Upper lobe of right lung (tissue), 1 donor: ENCODE measurements around the gene FAM20B. TPM values are rescaled to one million over a fixed set of nuclear protein-coding genes. Genes with fewer than 3 reads are reported as not detected.

Source experiments
- ATAC-seq: fragments of 200-7000 bp; cut with Tn5 transposase; one replicate; pipeline ENCODE4 v1.9.1; 2020; ENCODE audit warnings: mild to moderate bottlenecking, moderate library complexity
- DNase-seq: peaks from one replicate; pipeline ENCODE4 v3.0.0-alpha.2; 2020
- H3K27ac ChIP-seq: fragments of 200-600 bp; one replicate; pipeline ENCODE4 v1.8.0; 2022
- H3K27me3 ChIP-seq: fragments of 200-600 bp; one replicate; pipeline ENCODE4 v1.8.0; 2022; ENCODE audit warnings: mild to moderate bottlenecking
- H3K36me3 ChIP-seq: fragments of 200-600 bp; one replicate; pipeline ENCODE4 v1.8.0; 2022
- H3K4me1 ChIP-seq: fragments of 200-600 bp; one replicate; pipeline ENCODE4 v1.8.0; 2022
- H3K4me3 ChIP-seq: fragments of 200-600 bp; one replicate; pipeline ENCODE4 v1.8.0; 2022; ENCODE audit warnings: mild to moderate bottlenecking
- H3K9me3 ChIP-seq: fragments of 200-600 bp; one replicate; pipeline ENCODE4 v1.8.0; 2022
- intact Hi-C: fragments of 100-400 bp; cut with DNase I; formaldehyde crosslinking; loops from one replicate; pipeline ENCODE4 v1.11.0; 2022
- total RNA-seq: library from RNA; stranded (reverse); fragmentation: NEBNext Ultra II Directional; extraction: Animal tissue kit (Norgen Biotek cat#: 25700); gene quantifications from one replicate; pipeline ENCODE4 v1.2.1, GENCODE V29; 2021
- TF ChIP-seq, protein P1 (sequence below): fragments of 200-600 bp; IDR thresholded peaks from one replicate; pipeline ENCODE4 v1.8.0; 2022; ENCODE audit warnings: antibody characterized with exemption
- donor health status: DM: no; HTN: yes; CAD: no; lungs with severe emphysema.

The FAM20B gene
- total RNA-seq, 1 donor from 2014 or later: 44.0 TPM

GRCh38 chr1:179092896-179093461 lies 67.3 kb downstream of the FAM20B start:
- Histone ChIP-seq H3K4me3 (no peak overlapping the region), H3K4me1 (peaks cover 19% of the 10 kb centered on the region), H3K36me3 (peaks cover 73% of the 10 kb centered on the region), H3K27me3 (no peaks in the 10 kb centered on the region), H3K9me3 (no peaks in the 10 kb centered on the region), H3K27ac (no peak overlapping the region)
- TF ChIP-seq, protein P1, sequence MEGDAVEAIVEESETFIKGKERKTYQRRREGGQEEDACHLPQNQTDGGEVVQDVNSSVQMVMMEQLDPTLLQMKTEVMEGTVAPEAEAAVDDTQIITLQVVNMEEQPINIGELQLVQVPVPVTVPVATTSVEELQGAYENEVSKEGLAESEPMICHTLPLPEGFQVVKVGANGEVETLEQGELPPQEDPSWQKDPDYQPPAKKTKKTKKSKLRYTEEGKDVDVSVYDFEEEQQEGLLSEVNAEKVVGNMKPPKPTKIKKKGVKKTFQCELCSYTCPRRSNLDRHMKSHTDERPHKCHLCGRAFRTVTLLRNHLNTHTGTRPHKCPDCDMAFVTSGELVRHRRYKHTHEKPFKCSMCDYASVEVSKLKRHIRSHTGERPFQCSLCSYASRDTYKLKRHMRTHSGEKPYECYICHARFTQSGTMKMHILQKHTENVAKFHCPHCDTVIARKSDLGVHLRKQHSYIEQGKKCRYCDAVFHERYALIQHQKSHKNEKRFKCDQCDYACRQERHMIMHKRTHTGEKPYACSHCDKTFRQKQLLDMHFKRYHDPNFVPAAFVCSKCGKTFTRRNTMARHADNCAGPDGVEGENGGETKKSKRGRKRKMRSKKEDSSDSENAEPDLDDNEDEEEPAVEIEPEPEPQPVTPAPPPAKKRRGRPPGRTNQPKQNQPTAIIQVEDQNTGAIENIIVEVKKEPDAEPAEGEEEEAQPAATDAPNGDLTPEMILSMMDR: no peak
- no peak for DNase-seq
- ATAC-seq: no peak
- intact Hi-C loops: no loop called here

- Histone ChIP-seq H3K9me3 (no peaks in the 10 kb centered on the region), H3K27ac (no peak overlapping the region), H3K36me3 (peaks cover 65% of the 10 kb centered on the region), H3K4me1 (peaks cover 19% of the 10 kb centered on the region), H3K27me3 (no peaks in the 10 kb centered on the region), H3K4me3 (no peak overlapping the region)
- ATAC-seq (peak; percentile 32), DNase-seq (no peak)
- TF ChIP-seq, protein P1: no peak
- intact Hi-C loops: no loop called here
These were observed 69.1 kb downstream of the FAM20B start for GRCh38 chr1:179094818-179095217.

DNA sequence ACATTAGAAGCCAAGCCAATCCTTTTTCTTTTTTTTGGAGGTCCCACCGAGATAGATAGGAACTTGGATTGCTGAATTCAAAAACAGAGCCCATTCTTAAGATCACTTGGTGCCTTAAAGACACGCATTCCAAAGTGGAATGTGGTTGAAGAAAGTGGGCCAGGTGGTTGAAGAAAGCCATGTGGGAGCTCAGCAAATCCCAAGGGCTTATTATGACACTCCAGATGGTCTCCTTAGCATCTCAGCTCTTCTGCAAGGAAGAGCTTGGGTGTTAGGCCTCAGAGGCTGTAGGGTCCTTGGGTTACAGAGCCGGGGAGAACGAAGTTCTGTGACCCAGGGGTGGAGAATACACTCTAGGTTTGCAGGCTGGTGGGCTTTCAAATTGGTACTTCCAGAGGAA lies 69.7 kb downstream of the FAM20B start:
- no peak overlapping the region for H3K27ac ChIP-seq
- H3K36me3 ChIP-seq: peaks cover 65% of the 10 kb centered on the region
- H3K4me3 ChIP-seq: no peak overlapping the region
- H3K4me1 ChIP-seq: peaks cover 19% of the 10 kb centered on the region
- no peaks in the 10 kb centered on the region for H3K27me3 ChIP-seq
- H3K9me3 ChIP-seq: no peaks in the 10 kb centered on the region
- no peak for ATAC-seq
- intact Hi-C loops: no loop called here
- TF ChIP-seq, protein P1: no peak
- no peak for DNase-seq

DNA sequence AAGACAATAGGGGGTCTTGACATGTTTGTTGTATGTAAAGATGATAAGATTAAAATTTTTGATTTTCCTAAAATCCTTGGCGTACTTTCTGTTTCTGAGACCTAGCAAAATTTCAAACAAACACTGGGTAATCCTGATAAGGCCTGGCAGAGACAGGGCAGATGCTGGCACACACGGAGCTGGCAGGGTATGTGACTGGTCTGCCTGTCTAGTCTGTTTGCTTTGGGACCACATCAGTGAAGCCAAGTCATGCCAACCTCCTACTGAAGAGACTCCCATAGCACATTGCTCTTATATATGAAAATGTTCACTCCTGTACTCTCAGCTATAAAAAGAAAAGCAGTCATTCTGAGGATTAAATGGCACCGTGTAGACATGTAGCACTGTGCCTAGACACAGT lies 70.2 kb downstream of the FAM20B start:
- intact Hi-C loops: no loop called here
- no peaks in the 10 kb centered on the region for H3K9me3 ChIP-seq
- TF ChIP-seq, protein P1: no peak
- peaks cover 65% of the 10 kb centered on the region for H3K36me3 ChIP-seq
- H3K27me3 ChIP-seq: no peaks in the 10 kb centered on the region
- ATAC-seq: no peak
- H3K27ac ChIP-seq: no peak overlapping the region
- H3K4me1 ChIP-seq: peaks cover 19% of the 10 kb centered on the region
- DNase-seq: no peak
- H3K4me3 ChIP-seq: no peak overlapping the region

DNA sequence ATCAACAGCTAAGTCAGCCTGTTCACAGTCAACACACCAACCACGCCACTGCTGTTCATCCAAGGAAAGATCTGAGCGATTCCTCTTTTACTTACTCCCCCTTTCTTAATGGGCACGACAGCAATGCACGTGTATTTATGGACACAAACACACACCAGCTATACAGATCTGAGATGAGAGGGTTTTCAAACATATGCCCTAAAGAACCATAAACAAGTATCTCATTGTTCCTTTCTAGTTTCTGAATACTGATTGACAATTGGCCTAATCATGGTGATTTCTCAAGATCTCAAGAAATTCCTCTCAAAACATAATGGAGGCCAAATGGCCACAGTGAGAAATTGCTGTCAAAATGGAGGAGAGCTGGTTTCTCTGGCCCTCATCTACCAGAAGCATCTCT lies 74.2 kb downstream of the FAM20B start:
- no peak overlapping the region for H3K27ac ChIP-seq
- peaks cover 33% of the 10 kb centered on the region for H3K36me3 ChIP-seq
- no peaks in the 10 kb centered on the region for H3K27me3 ChIP-seq
- TF ChIP-seq, protein P1: no peak
- intact Hi-C loops: no loop called here
- ATAC-seq (no peak), DNase-seq (no peak)
- no peak overlapping the region for H3K4me3 ChIP-seq
- H3K9me3 ChIP-seq: no peaks in the 10 kb centered on the region
- peaks cover 3% of the 10 kb centered on the region for H3K4me1 ChIP-seq

GRCh38 chr1:179101566-179101965 lies 75.9 kb downstream of the FAM20B start:
- H3K9me3 ChIP-seq: no peaks in the 10 kb centered on the region
- intact Hi-C loops: no loop called here
- no peaks in the 10 kb centered on the region for H3K27me3 ChIP-seq
- peaks cover 27% of the 10 kb centered on the region for H3K36me3 ChIP-seq
- H3K4me1 ChIP-seq: no peaks in the 10 kb centered on the region
- no peak for DNase-seq
- TF ChIP-seq, protein P1: no peak
- H3K4me3 ChIP-seq: no peak overlapping the region
- ATAC-seq: no peak
- no peak overlapping the region for H3K27ac ChIP-seq
